Tongue (tissue), 2 donors: ENCODE measurements around the gene FBXW9. TPM values are rescaled to one million over a fixed set of nuclear protein-coding genes. Genes with fewer than 3 reads are reported as not detected.
"Not testable (repeated sequence)": the region's sequence is repeated elsewhere in the genome, so short reads cannot be mapped to it uniquely, and the experiment has no call there.

Experiments used
- DNase-seq: peaks from one replicate; pipeline ENCODE4 v3.0.0-alpha.2; 2015
- total RNA-seq: library from RNA; depleted of rRNA; stranded (reverse); fragments of >200 nt; gene quantifications from one replicate; pipeline ENCODE4 v1.2.3, GENCODE V29; 2014

FBXW9 gene
- total RNA-seq, 1 donor from 2014 or later: 8.0 TPM

DNA sequence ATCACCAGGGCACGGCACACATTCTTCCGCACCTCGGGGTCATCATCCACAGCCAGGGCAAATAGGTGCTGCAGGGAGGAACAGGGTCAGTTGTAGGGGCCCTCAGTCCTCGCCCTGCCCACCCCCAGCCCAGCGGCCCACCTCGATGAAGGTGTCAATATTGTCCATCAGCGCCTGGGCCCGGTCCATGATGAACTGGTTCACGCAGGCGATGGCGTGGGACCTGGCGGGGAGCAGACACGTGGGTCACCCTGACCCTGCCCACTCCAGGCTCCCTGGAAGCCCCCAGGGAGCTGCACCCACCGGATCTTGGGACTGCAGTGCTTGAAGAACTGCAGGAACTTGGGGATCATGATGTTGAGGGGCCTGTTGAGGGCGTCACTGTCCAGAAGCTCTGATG, 18.7 kb upstream of the FBXW9 start:
- no peak for DNase-seq

GRCh38 chr19:12713304-12713703, 16.9 kb upstream of the FBXW9 start:
- not testable (repeated sequence) for DNase-seq

DNA sequence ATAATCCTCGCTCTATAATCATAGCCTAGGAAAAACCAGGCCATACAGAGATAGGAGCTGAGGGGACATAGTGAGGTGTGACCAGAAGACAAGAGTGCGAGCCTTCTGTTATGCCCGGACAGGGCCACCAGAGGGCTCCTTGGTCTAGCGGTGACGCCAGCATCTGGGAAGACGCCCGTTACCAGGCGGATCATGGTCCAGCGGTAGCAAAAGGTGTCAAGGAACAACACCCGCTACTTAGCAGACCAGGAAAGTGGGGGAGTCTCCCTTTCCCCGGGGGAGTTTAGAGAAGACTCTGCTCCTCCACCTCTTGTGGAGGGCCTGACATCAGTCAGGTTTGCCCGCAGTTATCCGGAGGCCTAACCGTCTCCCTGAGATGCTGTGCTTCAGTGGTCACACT, 15.6 kb upstream of the FBXW9 start:
- DNase-seq: not testable (repeated sequence)

DNA sequence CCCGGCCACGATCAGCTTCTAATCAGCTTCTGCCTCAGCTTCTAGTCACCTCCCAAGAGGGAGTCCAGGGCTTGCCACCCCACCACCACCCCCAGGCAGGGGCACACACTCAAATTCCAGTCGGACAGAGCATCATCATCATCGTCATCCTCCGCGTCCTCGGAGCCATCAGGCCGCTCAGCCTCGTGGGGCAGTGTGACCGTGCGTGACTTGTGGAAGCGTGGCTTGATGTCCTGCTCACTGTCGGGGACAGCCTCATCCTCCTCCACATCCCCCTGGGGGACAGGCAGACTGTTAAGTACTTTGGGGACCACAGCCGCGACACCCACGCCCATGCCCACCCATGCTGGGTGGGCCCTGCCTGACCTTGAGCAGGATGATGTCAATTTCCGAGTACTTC, 14.8 kb upstream of the FBXW9 start:
- no peak for DNase-seq

GRCh38 chr19:12708641-12709040, 12.2 kb upstream of the FBXW9 start:
- DNase-seq: no peak

DNA sequence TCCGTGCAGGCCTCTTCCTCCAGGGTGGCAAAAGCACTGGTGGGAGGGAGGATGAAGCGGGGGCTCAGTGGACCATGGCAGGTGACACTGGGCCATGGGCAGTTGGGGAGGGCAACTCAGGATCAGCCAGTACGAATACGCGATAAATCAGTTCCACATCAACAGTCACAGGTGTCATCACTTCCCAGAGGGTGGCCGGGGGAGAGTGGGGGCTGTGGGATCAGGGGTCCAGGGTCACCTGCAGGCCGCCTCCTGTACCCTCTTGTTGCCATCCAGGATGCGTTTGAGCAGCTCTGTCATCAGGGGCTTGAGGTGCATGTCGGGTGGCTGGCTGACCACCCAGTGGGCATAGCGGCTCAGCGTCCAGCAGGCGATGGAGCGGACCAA, 9.9 kb upstream of the FBXW9 start:
- DNase-seq: no peak

DNA sequence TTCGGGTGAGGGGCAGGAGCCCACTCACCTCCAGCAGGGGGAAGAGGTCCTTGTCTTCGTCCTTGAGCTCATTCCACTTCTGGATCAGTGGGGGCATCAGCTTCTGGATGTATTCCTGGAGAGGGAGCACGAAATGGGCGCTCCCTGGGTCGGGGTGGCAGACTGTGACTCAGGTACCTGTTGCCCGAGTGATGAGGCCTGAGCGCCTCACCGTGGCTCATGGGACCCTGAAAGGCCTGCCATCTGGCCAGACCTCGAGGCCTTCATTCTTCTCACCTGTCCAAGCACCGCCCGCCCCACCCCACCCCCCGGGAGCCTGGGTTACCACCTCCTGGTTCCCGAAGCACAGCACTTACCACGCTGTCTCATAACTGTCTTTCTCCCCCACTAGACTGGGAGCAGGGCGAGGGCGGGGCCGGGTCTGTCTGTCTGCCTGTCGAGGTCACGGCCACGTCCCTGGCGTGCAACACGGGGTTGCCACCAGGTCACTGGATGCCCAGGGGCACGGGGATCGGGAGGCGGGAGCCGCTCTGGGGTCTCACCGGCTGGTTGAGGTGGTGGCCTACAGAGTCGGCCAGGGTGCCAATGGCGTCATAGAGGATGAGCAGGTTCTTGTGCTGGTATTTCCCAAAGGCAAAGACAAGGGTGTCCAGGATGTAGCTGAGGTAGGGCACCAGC, 9.4 kb upstream of the FBXW9 start:
- no peak for DNase-seq

GRCh38 chr19:12705169-12705568, 8.7 kb upstream of the FBXW9 start:
- DNase-seq: no peak

DNA sequence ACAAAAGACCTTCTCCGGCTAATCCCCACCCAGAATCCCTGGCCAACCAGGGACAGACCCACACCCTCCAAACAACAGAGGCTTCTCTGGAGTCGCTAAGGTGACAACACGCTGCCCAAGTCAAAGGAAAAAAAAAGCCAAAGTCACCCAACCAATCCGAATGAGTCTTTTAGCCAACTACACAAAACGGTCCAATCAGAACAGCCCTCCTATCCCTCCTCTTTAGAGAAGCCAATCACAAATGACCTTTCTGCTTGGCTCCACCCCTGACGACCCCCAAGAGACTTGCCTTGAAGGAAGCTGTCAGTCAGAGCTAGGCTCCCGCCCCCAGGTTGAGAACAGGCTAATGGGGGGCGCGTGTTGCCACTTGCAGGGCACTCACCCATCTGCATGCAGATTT, 6.6 kb upstream of the FBXW9 start:
- peak; percentile 58 for DNase-seq

DNA sequence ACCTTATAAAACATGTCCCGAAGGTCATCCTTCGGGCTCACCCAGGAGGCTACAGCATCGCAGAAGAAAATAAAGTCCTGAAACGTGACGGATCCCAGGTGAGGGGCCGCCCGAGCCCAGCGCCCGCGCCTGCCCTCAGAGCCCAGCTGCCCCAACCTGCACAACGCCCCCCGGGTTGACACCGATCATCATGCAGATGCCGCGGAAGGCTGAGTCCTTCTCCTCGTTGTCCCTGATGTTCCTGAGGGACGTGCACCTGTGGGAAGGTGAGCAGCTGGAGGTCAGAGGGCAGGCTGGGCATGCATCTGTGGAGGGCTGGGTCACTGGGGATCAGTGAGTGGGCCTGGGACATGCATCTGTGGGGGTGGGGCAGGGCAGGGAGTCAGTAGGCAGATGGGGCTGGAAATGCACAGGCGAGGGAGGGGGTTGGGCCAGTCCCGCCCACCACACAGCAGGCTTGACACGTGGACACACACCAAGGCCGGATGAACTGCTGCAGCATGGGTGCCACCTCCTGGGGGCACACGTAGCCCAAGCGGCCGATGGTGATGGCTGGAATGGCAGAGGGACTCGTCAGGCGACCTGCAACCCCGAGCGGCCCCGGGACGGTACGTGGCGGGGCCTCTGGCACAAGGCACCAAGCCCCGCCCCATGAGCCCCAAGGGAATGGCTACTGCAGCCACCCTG, 5.3 kb upstream of the FBXW9 start:
- no peak for DNase-seq

- DNase-seq: no peak
Measured at GRCh38 chr19:12698138-12698537, 1.7 kb upstream of the FBXW9 start.

GRCh38 chr19:12697425-12697824, 994 bp upstream of the FBXW9 start:
- not testable (repeated sequence) for DNase-seq

DNA sequence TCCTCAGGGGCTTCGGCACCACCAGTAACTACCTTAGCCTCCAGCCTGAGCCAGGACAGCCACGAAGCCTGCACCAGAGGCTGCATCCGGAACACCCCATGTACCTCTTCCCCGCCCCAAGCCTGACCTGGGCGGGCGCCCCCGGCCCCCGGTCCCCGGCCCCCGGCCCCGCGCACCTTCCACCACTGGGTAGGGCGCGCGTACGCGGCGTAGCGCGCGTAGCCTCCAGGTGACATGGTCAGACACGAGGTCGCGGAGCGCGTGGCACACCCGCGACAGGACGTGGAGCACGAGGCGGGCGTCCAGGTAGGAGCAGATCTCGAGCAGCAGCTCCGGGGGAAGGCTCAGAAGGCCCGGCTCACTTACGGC, 450 bp downstream of the FBXW9 start:
- no peak for DNase-seq

GRCh38 chr19:12695514-12695913, 917 bp downstream of the FBXW9 start:
- DNase-seq: no peak

- DNase-seq: no peak
Measured at GRCh38 chr19:12695096-12695495, 1.3 kb downstream of the FBXW9 start.

- DNase-seq: no peak
Measured at GRCh38 chr19:12694641-12695040, 1.8 kb downstream of the FBXW9 start.

DNA sequence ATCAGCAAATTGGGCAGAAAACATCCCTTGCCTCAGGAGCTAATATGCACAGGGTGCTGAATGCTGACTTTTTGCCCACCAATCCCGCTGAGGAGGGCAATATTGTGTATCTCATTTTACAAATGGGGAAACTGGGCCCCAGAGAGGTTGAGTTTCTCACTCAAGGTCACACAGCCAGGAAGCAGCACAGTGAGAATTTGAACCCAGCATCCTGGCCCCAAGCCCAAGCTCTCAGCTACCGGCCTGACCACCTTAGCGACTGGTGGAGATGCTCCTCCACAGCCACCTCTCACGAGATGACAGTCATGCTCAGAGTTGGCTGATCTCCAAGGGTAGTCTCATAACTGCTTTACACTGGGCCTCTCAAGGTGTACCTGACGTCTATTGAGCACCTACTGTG, 3.5 kb downstream of the FBXW9 start:
- DNase-seq: no peak

DNA sequence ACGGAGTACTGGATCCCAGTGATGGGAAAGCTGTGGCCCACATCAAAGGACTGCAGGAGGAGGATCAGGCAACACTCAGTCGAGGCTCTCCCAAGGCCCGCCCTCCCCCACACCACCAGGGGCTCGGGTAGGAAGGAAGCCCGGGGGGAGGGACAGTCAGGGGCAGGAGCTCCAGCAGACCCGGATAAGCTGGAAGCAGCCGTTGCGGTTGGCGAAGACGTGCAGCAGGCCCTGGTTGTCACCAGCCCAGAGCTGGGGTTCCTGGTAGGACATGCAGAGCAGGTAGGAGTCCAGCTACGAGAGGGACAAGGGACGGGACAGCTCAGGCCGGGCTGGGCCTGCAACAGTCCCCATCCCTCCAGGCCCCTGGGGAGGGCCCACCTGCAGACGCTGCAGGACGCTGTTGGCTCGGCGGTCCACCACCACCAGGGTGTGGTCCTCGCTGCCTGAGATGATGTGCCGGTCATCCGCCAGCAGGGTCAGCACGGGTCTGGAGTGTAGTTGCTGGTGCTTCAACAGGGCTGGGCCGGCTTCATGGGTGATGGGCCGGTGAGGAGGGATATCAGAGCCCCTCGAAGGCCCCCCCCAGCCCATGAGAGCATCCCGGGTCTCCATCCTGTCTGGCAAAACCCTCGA, 6.7 kb downstream of the FBXW9 start:
- DNase-seq: no peak

GRCh38 chr19:12689012-12689411, 7.4 kb downstream of the FBXW9 start:
- DNase-seq: no peak

DNA sequence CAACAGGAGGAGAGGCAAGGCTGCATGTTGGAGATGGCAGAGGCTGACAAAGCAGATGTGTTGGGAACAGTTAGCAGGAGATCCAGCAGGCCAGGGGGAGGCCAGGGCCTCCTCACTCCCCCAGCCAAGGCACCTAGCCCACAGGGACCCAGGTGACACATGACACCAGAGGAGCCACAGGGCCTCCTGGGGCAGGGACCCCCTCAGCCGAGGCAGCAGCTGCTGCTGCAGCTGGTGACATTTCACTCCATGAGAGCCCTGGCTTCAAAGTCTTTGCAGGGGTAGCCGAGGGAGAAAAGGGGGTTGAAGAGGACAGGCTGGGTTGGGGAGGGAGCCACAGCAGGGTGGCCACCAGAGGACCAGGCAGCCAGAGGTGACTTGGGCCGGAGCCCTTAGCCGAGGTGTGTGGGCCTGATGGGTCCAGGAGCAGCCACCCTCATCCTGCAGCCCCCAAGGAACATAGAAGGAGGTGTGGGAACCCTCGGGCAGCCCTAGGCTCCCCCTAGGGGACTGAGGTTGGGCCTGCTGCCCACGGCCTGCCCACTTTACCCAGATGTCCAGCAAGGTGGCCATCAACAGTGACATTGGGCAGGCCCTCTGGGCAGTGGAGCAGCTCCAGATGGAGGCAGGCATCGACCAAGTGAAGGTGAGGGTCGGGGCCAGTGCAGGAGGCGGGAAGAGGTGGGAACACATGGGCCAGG, 8.8 kb downstream of the FBXW9 start, which contains the start of gene GNG14:
GNG14 (plus strand) TSS at position 503 of the 701 bp plus-strand sequence; CDS start at position 554, 51 bp downstream.
- DNase-seq: no peak

- no peak for DNase-seq
Measured at GRCh38 chr19:12685831-12686230, 10.6 kb downstream of the FBXW9 start.

GRCh38 chr19:12681074-12681987, 15.1 kb downstream of the FBXW9 start, which contains the start of gene DHPS:
Gene DHPS (minus strand): TSS chr19:12681880. CDS start chr19:12681766, 114 bp downstream.
- peak; percentile 99 for DNase-seq
